SK-N-SH (cell line): ENCODE measurements around the gene SELENOS. TPM values are rescaled to one million over a fixed set of nuclear protein-coding genes. Genes with fewer than 3 reads are reported as not detected.
A peak's percentile ranks its signal among the peaks of the same experiment; 100 is the strongest.

Experiments used
- CTCF ChIA-PET: fragments of 300-600, 350-600 bp; formaldehyde crosslinking; extraction: SDS; loops from one replicate; lab custom pipeline; 2021; lab: Yijun Ruan, JAX
- POLR2A ChIA-PET: fragments of 350-600 bp; sonication (Branson Sonifier 250); formaldehyde crosslinking; extraction: SDS; loops from one replicate; lab custom pipeline; 2020; ENCODE audit warnings: antibody characterized with exemption, inconsistent platforms; lab: Yijun Ruan, JAX
- DNase-seq: peaks from one replicate; pipeline ENCODE4 v3.0.0; 2012
- H2AFZ ChIP-seq: fragments of 200-600 bp; sonication (generic); 2 replicates; pipeline ENCODE4 v1.8.1; 2016; ENCODE audit warnings: antibody characterized with exemption, mild to moderate bottlenecking, low read depth
- H3F3A ChIP-seq: fragments of 200-600 bp; sonication (generic); replicated peaks from 2 replicates; pipeline ENCODE3; 2016; ENCODE audit warnings: antibody characterized with exemption, mild to moderate bottlenecking; ENCODE audit not compliant: insufficient read depth
- H3K27ac ChIP-seq, 2 experiments: fragments of 200-500 bp in 1 of 2; fragments of 200-600 bp in 1 of 2; sonication (Bioruptor generic) in 1 of 2; sonication (generic), shearing (Covaris generic) in 1 of 2; 2 replicates each; pipeline versions ENCODE4 v1.5.1 to v1.6.1; 2014 to 2016; ENCODE audit warnings: low read depth in 2 of 2, inconsistent platforms in 1 of 2, low read length in 1 of 2, mild to moderate bottlenecking in 1 of 2, mixed read lengths in 1 of 2
- H3K27me3 ChIP-seq: fragments of 200-600 bp; sonication (generic), shearing (Covaris generic); 2 replicates; pipeline ENCODE4 v1.6.1; 2016; ENCODE audit warnings: mixed run types; ENCODE audit not compliant: insufficient read depth
- H3K36me3 ChIP-seq, 2 experiments: fragments of 200-500 bp in 1 of 2; fragments of 200-600 bp in 1 of 2; sonication (Bioruptor generic) in 1 of 2; sonication (generic) in 1 of 2; replicated peaks in 1 of 2; 2 replicates each; pipeline versions ENCODE3 to v1.5.1; 2014 to 2016; ENCODE audit warnings: low read length in 1 of 2, mild to moderate bottlenecking in 1 of 2; ENCODE audit not compliant: insufficient read depth in 2 of 2, control insufficient read depth in 1 of 2
- H3K4me1 ChIP-seq, 2 experiments: fragments of 200-500 bp in 1 of 2; fragments of 200-600 bp in 1 of 2; sonication (Bioruptor generic) in 1 of 2; sonication (generic), shearing (Covaris generic) in 1 of 2; 2 replicates each; pipeline versions ENCODE4 v1.5.1 to v1.6.1; 2014 to 2016; ENCODE audit warnings: low read depth in 1 of 2, low read length in 1 of 2, mixed run types in 1 of 2; ENCODE audit not compliant: insufficient read depth in 2 of 2, control insufficient read depth in 1 of 2
- H3K4me2 ChIP-seq: fragments of 200-600 bp; sonication (generic), shearing (Covaris generic); 2 replicates; pipeline ENCODE4 v1.6.1; 2017; ENCODE audit warnings: mixed run types
- H3K4me3 ChIP-seq, 2 experiments: fragments of 200-500 bp in 1 of 2; fragments of 200-600 bp in 1 of 2; sonication (Bioruptor generic) in 1 of 2; sonication (generic), shearing (Covaris generic) in 1 of 2; 2 replicates each; pipeline versions ENCODE4 v1.5.1 to v1.8.1; 2014 to 2016; ENCODE audit warnings: low read depth in 2 of 2, inconsistent platforms in 1 of 2, low read length in 1 of 2, mild to moderate bottlenecking in 1 of 2, mixed read lengths in 1 of 2, moderate library complexity in 1 of 2
- H3K79me2 ChIP-seq: fragments of 200-600 bp; sonication (generic); 2 replicates; pipeline ENCODE4 v1.8.1; 2017; ENCODE audit warnings: mild to moderate bottlenecking; ENCODE audit not compliant: insufficient read depth
- H3K9ac ChIP-seq: fragments of 200-600 bp; sonication (generic); 2 replicates; pipeline ENCODE4 v1.6.1; 2017; ENCODE audit warnings: mixed run types
- H3K9me2 ChIP-seq: fragments of 200-600 bp; sonication (generic); 2 replicates; pipeline ENCODE4 v1.6.1; 2017; ENCODE audit warnings: mixed run types
- H3K9me3 ChIP-seq: fragments of 200-600 bp; sonication (generic); 2 replicates; pipeline ENCODE4 v1.6.1; 2017; ENCODE audit warnings: mixed run types, mild to moderate bottlenecking, moderate library complexity
- H4K20me1 ChIP-seq: fragments of 200-600 bp; sonication (generic); 2 replicates; pipeline ENCODE4 v1.6.1; 2017; ENCODE audit warnings: mild to moderate bottlenecking, mixed run types; ENCODE audit not compliant: insufficient read depth
- CHD2 ChIP-seq: fragments of 150-350 bp; IDR thresholded peaks from 2 replicates; pipeline ENCODE4 v1.6.1; 2018; ENCODE audit warnings: low read length; ENCODE audit not compliant: partially characterized antibody
- ELF1 ChIP-seq: IDR thresholded peaks from 2 replicates; pipeline ENCODE4 v1.4.0; 2012
- EP300 ChIP-seq, 2 experiments: IDR thresholded peaks; 2 replicates each; pipeline versions ENCODE4 v1.4.0 to v1.6.1; 2012; ENCODE audit warnings: borderline replicate concordance in 1 of 2, low read depth in 1 of 2, low read length in 1 of 2
- EZH2phosphoT487 ChIP-seq: fragments of 200-600 bp; sonication (generic); IDR thresholded peaks from 2 replicates; pipeline ENCODE4 v1.6.1; 2017; ENCODE audit warnings: low read depth, mixed run types, mild to moderate bottlenecking, antibody characterized with exemption, moderate library complexity, borderline replicate concordance
- FOSL2 ChIP-seq: IDR thresholded peaks from 2 replicates; pipeline ENCODE4 v1.4.0; 2012; ENCODE audit warnings: low read depth, mild to moderate bottlenecking, moderate library complexity, borderline replicate concordance
- FOXM1 ChIP-seq: IDR thresholded peaks from 2 replicates; pipeline ENCODE4 v1.4.0; 2012; ENCODE audit warnings: low read depth, mild to moderate bottlenecking
- GABPA ChIP-seq: IDR thresholded peaks from 2 replicates; pipeline ENCODE4 v1.4.0; 2012; ENCODE audit warnings: low read depth, mild to moderate bottlenecking
- IRF3 ChIP-seq: fragments of 150-350 bp; IDR thresholded peaks from 2 replicates; pipeline ENCODE4 v1.6.1; 2016; ENCODE audit warnings: mild to moderate bottlenecking, low read depth, low read length
- JUND ChIP-seq: IDR thresholded peaks from 2 replicates; pipeline ENCODE4 v1.4.0; 2012
- MAX ChIP-seq: IDR thresholded peaks from 2 replicates; pipeline ENCODE4 v1.4.0; 2012; ENCODE audit warnings: low read depth
- MEF2A ChIP-seq: IDR thresholded peaks from 2 replicates; pipeline ENCODE4 v1.4.0; 2012; ENCODE audit warnings: low read depth, borderline replicate concordance
- MXI1 ChIP-seq: IDR thresholded peaks from 2 replicates; pipeline ENCODE4 v1.6.1; 2012; ENCODE audit warnings: mild to moderate bottlenecking, low read depth, low read length, improper control_type of control experiment
- NFIC ChIP-seq: IDR thresholded peaks from 2 replicates; pipeline ENCODE4 v1.4.0; 2012; ENCODE audit warnings: borderline replicate concordance
- NRF1 ChIP-seq: IDR thresholded peaks from 2 replicates; pipeline ENCODE4 v1.6.1; 2012; ENCODE audit warnings: low read depth, mild to moderate bottlenecking, low read length
- PBX3 ChIP-seq: IDR thresholded peaks from 2 replicates; pipeline ENCODE4; 2012
- POLR2AphosphoS5 ChIP-seq: IDR thresholded peaks from 2 replicates; pipeline ENCODE4 v1.6.1; 2012; ENCODE audit warnings: low read depth, low read length
- RCOR1 ChIP-seq: fragments of 150-350 bp; IDR thresholded peaks from 2 replicates; pipeline ENCODE4 v1.6.1; 2017; ENCODE audit warnings: antibody characterized with exemption, low read length
- RFX5 ChIP-seq: IDR thresholded peaks from 2 replicates; pipeline ENCODE4 v1.6.1; 2012; ENCODE audit warnings: mild to moderate bottlenecking, improper control_type of control experiment, low read length
- RXRA ChIP-seq: IDR thresholded peaks from 2 replicates; pipeline ENCODE4 v1.4.0; 2012; ENCODE audit warnings: low read depth, mild to moderate bottlenecking, borderline replicate concordance
- SIN3A ChIP-seq: IDR thresholded peaks from 2 replicates; pipeline ENCODE4 v1.6.1; 2012; ENCODE audit warnings: low read depth, mild to moderate bottlenecking, low read length, moderate library complexity, borderline replicate concordance
- TAF1 ChIP-seq: IDR thresholded peaks from 2 replicates; pipeline ENCODE4 v1.6.1; 2012; ENCODE audit warnings: low read depth, mild to moderate bottlenecking, low read length, moderate library complexity, borderline replicate concordance
- TCF12 ChIP-seq: IDR thresholded peaks from 2 replicates; pipeline ENCODE4 v1.4.0; 2012
- TEAD4 ChIP-seq: IDR thresholded peaks from 2 replicates; pipeline ENCODE4 v1.4.0; 2012; ENCODE audit warnings: mild to moderate bottlenecking, borderline replicate concordance; ENCODE audit not compliant: insufficient read depth
- USF1 ChIP-seq: IDR thresholded peaks from 2 replicates; pipeline ENCODE4 v1.4.0; 2012; ENCODE audit warnings: low read depth, borderline replicate concordance
- USF2 ChIP-seq: fragments of 150-350 bp; IDR thresholded peaks from 2 replicates; pipeline ENCODE4 v1.6.1; 2017; ENCODE audit warnings: antibody characterized with exemption, low read length, low read depth, borderline replicate concordance
- YY1 ChIP-seq: IDR thresholded peaks from 2 replicates; pipeline ENCODE4 v1.4.0; 2012; ENCODE audit warnings: low read depth, mild to moderate bottlenecking
- ZBTB33 ChIP-seq: IDR thresholded peaks from 2 replicates; pipeline ENCODE4 v1.4.0; 2012; ENCODE audit warnings: low read depth, borderline replicate concordance
- WGBS: methylation state at CpG from one replicate; pipeline ENCODE4 v1.1.6; 2017; ENCODE audit warnings: low lambda C conversion rate; 5-methylcytosine and 5-hydroxymethylcytosine counted together
- polyA plus RNA-seq, 3 experiments: library from polyadenylated mRNA; depleted of rRNA; stranded (reverse); fragments of >200 nt; gene quantifications; 2 replicates each; pipeline ENCODE4 v1.2.3, GENCODE V29; 2012

The SELENOS gene
- polyA plus RNA-seq, 1 of the 3 experiments (the other 2 are of a cell fraction), result 101 TPM

- peaks cover 19% of the 10 kb centered on the region for H3F3A ChIP-seq
- CTCF ChIA-PET, result interaction anchor here (0.8 to 11.2 kb wide), 10 partner anchors 9 to 363 kb away, joined by 3 to 139 read pairs (median 4); partner anchors contain the start of gene TM2D3
- no peaks in the 10 kb centered on the region for H3K9me3 ChIP-seq
- H3K4me2 ChIP-seq, result peak within 1 kb of the TSS; percentile 83
- H3K4me1 ChIP-seq, result peaks cover 8 to 12% of the 10 kb centered on the region in 2 experiments; a peak in 2 of 4 replicates
- POLR2A ChIA-PET, result interaction anchor here (0.6 to 1.4 kb wide), 3 partner anchors 25 to 156 kb away, joined by 3 to 6 read pairs (median 3); no protein-coding TSS in a partner anchor
- peak within 1 kb of the TSS; percentile 87 to 94 for H3K27ac ChIP-seq
- H4K20me1 ChIP-seq, result peaks cover 21% of the 10 kb centered on the region
- H2AFZ ChIP-seq, result peak within 1 kb of the TSS; percentile 95
- H3K27me3 ChIP-seq, result no peaks in the 10 kb centered on the region
- H3K9ac ChIP-seq, result peak within 1 kb of the TSS; percentile 86
- H3K79me2 ChIP-seq, result peaks cover 53% of the 10 kb centered on the region
- peaks cover 17 to 20% of the 10 kb centered on the region in 2 experiments for H3K36me3 ChIP-seq
- peak within 1 kb of the TSS; percentile 82 to 98 for H3K4me3 ChIP-seq
- no peaks in the 10 kb centered on the region for H3K9me2 ChIP-seq
- WGBS, result 0% methylated on average over 23 of the region's 87 CpGs
- DNase-seq, result peak; percentile 99
- TF ChIP-seq USF1 (no peak), IRF3 (no peak), ELF1 (peak; percentile 89), MEF2A (no peak), TEAD4 (no peak), EZH2phosphoT487 (no peak), POLR2AphosphoS5 (peak; percentile 94), JUND (no peak), PBX3 (no peak), YY1 (peak; percentile 27), RXRA (no peak), TAF1 (peak; percentile 85), NRF1 (peak; percentile 59; the same call in 1 of the 2 replicates), RFX5 (no peak), CHD2 (peak; percentile 92), RCOR1 (peak; percentile 50), FOSL2 (no peak), MXI1 (peak; percentile 95), GABPA (peak; percentile 77), MAX (peak; percentile 71; the same call in 1 of the 2 replicates), TCF12 (peak; percentile 26; the same call in 1 of the 2 replicates), USF2 (no peak), ZBTB33 (peak; percentile 63), SIN3A (peak; percentile 92), FOXM1 (no peak), EP300 (IDR thresholded peaks at IDR 0.05; ENCODE audit: borderline replicate concordance in 1 of 2, low read depth in 1 of 2, low read length in 1 of 2) (0 out of 4 replicates have a peak, but pooled peaks of 1 of the 2 experiments have one; percentile 18), NFIC (peak; percentile 74)
Observed at GRCh38 chr15:101294731-101295606, 17.7 kb upstream of the SELENOS start, which contains the start of gene SNRPA1. TSS of gene SNRPA1 (minus strand) at chr15:101295248. CDS start at chr15:101295178, 70 bp downstream.
